ENCODE measurements around the gene ST6GAL1. TPM values are rescaled to one million over a fixed set of nuclear protein-coding genes. Genes with fewer than 3 reads are reported as not detected.
A peak's percentile ranks its signal among the peaks of the same experiment; 100 is the strongest.
"Not testable (repeated sequence)": the region's sequence is repeated elsewhere in the genome, so short reads cannot be mapped to it uniquely, and the experiment has no call there.

Gene ST6GAL1
- total and polyA plus RNA-seq, 11 donors, result 19.4 to 120 (median 69.9) TPM

DNA sequence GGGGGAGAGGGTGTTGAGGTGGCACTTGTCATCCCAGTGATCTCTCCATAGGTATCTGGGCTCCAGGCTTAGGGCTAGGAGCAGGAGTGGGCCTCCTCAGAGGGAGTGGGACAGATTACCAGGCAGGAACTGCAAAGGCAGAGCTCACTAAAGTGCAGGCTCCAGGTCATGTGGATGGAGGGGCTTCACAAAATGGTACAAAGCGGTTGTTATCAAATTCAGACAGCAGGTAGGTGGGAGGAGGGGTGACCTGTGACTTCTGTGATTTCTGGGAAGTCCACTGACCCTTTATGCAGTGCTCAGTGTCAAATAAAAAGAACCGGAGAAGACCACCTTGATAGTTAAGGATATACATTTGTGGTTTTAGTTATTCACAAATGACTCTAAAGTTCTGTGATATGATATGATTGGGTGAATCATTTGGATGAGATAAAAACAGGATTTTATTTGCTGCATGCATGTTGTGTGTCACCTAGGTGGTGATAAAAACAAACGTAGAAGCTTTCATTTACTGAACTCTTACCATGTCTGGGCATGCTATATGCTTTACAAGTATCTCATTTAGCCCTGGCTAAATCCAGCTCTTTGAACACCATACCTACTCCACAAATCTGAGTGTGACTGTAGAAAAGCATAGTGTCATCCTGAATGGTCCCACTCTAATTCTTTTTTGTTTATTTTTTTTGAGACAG, 20.2 kb downstream of the ST6GAL1 start:
- DNase-seq (no peak), ATAC-seq (no peak)
- no peaks in the 10 kb centered on the region for H3K27me3 ChIP-seq
- 67 to 85% (median 79%) methylated on average over 3 of the region's 3 CpGs for WGBS, 4 donors
- H3K4me3 ChIP-seq, result peak overlapping the region in 1 of 12 donors; percentile 4
- intact Hi-C loops (cut with DNase I), result no loop called here
- peaks cover 2 to 73% (median 45%) of the 10 kb centered on the region in 12 donors for H3K4me1 ChIP-seq
- peaks cover 0 to 10% (median 0%) of the 10 kb centered on the region in 9 donors for H3K36me3 ChIP-seq
- TF ChIP-seq, protein P1, sequence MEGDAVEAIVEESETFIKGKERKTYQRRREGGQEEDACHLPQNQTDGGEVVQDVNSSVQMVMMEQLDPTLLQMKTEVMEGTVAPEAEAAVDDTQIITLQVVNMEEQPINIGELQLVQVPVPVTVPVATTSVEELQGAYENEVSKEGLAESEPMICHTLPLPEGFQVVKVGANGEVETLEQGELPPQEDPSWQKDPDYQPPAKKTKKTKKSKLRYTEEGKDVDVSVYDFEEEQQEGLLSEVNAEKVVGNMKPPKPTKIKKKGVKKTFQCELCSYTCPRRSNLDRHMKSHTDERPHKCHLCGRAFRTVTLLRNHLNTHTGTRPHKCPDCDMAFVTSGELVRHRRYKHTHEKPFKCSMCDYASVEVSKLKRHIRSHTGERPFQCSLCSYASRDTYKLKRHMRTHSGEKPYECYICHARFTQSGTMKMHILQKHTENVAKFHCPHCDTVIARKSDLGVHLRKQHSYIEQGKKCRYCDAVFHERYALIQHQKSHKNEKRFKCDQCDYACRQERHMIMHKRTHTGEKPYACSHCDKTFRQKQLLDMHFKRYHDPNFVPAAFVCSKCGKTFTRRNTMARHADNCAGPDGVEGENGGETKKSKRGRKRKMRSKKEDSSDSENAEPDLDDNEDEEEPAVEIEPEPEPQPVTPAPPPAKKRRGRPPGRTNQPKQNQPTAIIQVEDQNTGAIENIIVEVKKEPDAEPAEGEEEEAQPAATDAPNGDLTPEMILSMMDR (IDR thresholded peaks at IDR 0.05), result no peak
- no peak for TF ChIP-seq POLR2A (IDR thresholded peaks at IDR 0.05)
- peak overlapping the region in 11 of 12 donors; percentile 62 to 92 (median 81) for H3K27ac ChIP-seq
- H3K9me3 ChIP-seq, result no peaks in the 10 kb centered on the region

DNA sequence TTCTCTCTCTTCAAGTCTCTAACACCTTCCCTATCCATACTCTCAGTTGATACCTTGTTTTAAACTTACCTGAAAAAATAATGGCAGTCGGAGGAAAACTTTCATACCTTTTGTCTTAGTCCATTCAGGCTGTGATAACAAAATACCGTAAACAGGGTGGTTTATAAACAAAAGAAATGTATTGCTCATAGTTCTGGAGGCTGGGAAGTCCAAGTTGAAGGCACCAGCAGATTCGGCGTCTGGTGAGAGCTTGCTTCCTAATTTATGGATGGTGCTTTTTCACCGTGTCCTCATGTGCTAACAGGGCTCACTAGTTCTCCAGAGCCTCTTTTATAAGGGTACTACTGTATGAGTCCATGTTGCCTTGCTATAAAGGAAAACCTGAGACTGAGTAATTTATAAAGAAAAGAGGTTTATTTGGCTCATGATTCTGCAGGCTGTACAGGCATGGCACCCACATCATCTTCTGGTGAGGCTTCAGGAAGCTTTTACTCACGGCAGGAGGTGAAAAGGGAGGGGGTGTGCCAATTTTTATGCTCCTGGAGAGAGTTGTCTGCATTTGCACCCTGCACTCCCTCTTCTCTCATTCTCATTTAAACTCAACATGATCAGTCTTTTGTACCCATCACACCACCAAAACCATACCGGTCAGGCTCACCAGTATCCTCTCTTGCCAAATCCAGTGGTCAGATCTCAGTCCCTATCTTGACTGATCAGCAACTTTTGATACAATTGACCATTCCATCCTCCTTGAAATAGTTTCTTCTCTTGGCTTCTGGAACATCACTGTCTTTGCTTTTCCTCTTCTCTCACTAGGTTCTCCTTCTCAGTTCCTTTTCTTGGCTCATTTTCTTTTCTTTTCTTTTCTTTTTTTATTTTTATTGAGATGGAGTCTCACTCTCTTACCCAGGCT, 21.6 kb downstream of the ST6GAL1 start:
- TF ChIP-seq, protein P1 (IDR thresholded peaks at IDR 0.05), result no peak
- no peak for TF ChIP-seq POLR2A (IDR thresholded peaks at IDR 0.05)
- Histone ChIP-seq H3K4me3 (no peak overlapping the region), H3K4me1 (peaks cover 2 to 85% (median 57%) of the 10 kb centered on the region in 12 donors), H3K36me3 (peaks cover 0 to 10% (median 0%) of the 10 kb centered on the region in 9 donors), H3K27me3 (no peaks in the 10 kb centered on the region), H3K27ac (peak overlapping the region in 10 of 12 donors; percentile 13 to 85 (median 68)), H3K9me3 (no peaks in the 10 kb centered on the region)
- ATAC-seq (no peak), DNase-seq (no peak)
- WGBS, 4 donors, result 92 to 95% (median 94%) methylated on average over 7 of the region's 7 CpGs
- intact Hi-C loops (cut with DNase I), result no loop called here

DNA sequence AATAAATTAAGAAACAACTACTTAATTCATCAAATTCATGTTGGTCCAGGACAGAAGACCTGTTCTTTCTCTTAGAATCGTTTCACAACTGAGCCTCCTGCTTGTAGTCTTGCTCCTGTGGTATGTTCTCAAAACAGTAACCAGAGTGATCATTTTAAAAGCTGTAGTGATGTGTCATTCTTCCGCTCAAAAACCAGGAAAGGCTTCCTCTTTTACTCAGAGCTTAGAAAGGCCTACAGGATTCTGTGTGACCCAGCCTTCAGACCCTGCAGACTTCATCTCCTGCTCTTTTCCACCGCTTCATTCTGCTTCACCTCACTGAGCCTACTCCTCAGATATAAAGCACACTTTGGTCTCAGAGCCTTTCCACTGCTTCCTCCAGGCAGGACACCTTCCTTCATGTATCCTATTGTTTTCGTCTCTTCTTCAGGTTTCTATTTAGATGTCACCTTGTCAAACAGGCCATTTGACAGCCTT, 22.7 kb downstream of the ST6GAL1 start:
- WGBS, 4 donors, result 50 to 61% (median 54%) methylated on average over 4 of the region's 4 CpGs
- Histone ChIP-seq H3K27me3 (no peaks in the 10 kb centered on the region), H3K4me3 (no peak overlapping the region), H3K9me3 (no peaks in the 10 kb centered on the region), H3K27ac (peak overlapping the region; percentile 11 to 85 (median 66)), H3K36me3 (peaks cover 0 to 7% (median 0%) of the 10 kb centered on the region in 9 donors), H3K4me1 (peaks cover 0 to 78% (median 45%) of the 10 kb centered on the region in 12 donors)
- ATAC-seq (peak in 2 of 4 donors; percentile 38 to 51), DNase-seq (no peak)
- no peak for TF ChIP-seq POLR2A (IDR thresholded peaks at IDR 0.05)
- TF ChIP-seq, protein P1 (IDR thresholded peaks at IDR 0.05), result no peak
- intact Hi-C loops (cut with DNase I), result no loop called here

DNA sequence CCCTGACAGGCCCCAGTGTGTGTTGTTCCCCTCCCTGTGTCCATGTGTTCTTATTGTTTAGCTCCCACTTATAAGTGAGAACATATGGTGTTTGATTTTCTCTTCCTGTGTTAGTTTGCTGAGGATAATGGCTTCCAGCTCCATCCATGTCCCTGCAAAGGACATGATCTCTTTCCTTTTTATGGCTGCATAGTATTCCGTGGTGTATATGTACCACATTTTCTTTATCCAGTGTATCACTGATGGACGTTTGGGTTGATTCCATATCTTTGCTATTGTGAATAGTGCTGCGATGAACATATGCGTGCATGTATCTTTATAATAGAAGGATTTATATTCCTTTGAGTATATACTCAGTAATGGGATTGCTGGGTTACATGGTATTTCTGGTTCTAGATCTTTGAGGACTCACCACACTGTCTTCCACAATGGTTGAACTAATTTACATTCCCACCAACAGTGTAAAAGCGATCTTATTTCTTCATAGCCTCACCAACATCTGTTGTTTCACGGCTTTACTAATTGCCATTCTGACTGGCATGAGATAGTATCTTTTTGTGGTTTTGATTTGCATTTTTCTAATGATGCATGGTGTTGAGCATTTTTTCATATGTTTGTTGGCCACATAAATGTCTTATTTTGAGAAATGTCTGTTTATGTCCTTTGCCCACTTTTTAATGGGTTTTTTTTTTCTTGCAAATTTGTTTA, 23.8 kb downstream of the ST6GAL1 start:
- intact Hi-C loops (cut with DNase I); H3K9me3 ChIP-seq; ATAC-seq; H3K36me3 ChIP-seq; H3K4me3 ChIP-seq; H3K27me3 ChIP-seq; DNase-seq: not testable (repeated sequence)
- Histone ChIP-seq H3K27ac (peak overlapping the region in 7 of 12 donors; percentile 5 to 85 (median 69)), H3K4me1 (peaks cover 0 to 79% (median 38%) of the 10 kb centered on the region in 12 donors)
- 72 to 87% (median 82%) methylated on average over 6 of the region's 6 CpGs for WGBS, 4 donors

Data from heart left ventricle (tissue), 16 donors.